Esophagus (tissue), 2 donors: ENCODE data around the gene GRIN2C. TPM values are rescaled to one million over a fixed set of nuclear protein-coding genes. Genes with fewer than 3 reads are reported as not detected.

ENCODE experiments used
- H3K27ac ChIP-seq, 2 donors: one replicate each; pipeline ENCODE4 v1.5.1; 2013; ENCODE audit warnings: low read depth in 2 of 2, mild to moderate bottlenecking in 2 of 2, inconsistent platforms in 1 of 2, low read length in 1 of 2, moderate library complexity in 1 of 2
- H3K27me3 ChIP-seq, 2 donors: one replicate each; pipeline ENCODE4 v1.6.1; 2013; ENCODE audit warnings: low read length in 2 of 2, control low read depth in 1 of 2, mild to moderate bottlenecking in 1 of 2; ENCODE audit not compliant: insufficient read depth in 2 of 2, control insufficient read depth in 1 of 2
- H3K36me3 ChIP-seq, 2 donors: one replicate each; pipeline ENCODE4 v1.6.1; 2013; ENCODE audit warnings: low read length in 1 of 2; ENCODE audit not compliant: control insufficient read depth in 2 of 2, insufficient read depth in 2 of 2
- H3K4me1 ChIP-seq, 2 donors: one replicate each; pipeline ENCODE4 v1.6.1; 2013; ENCODE audit warnings: low read length in 1 of 2; ENCODE audit not compliant: control insufficient read depth in 2 of 2, insufficient read depth in 2 of 2
- H3K4me3 ChIP-seq, 2 donors: one replicate each; pipeline ENCODE4 v1.5.1; 2013; ENCODE audit warnings: low read length in 2 of 2, mild to moderate bottlenecking in 2 of 2, low read depth in 1 of 2, moderate library complexity in 1 of 2
- H3K9me3 ChIP-seq, 2 donors: one replicate each; pipeline ENCODE4 v1.6.1; 2013; ENCODE audit warnings: mild to moderate bottlenecking in 2 of 2, low read depth in 1 of 2, low read length in 1 of 2, moderate library complexity in 1 of 2; ENCODE audit not compliant: control insufficient read depth in 2 of 2, insufficient read depth in 1 of 2
- WGBS, 2 donors: extraction: QIAGEN DNeasy Blood & Tissue Kit; methylation state at CpG; one replicate each; pipeline ENCODE4 v1.1.7; 2013; 5-methylcytosine and 5-hydroxymethylcytosine counted together
- polyA plus RNA-seq, 2 donors: library from polyadenylated mRNA; stranded (reverse); fragments of 200-250 nt; gene quantifications; one replicate each; pipeline ENCODE4 v1.2.3, GENCODE V29; 2013
- donor health status: healthy with polysubstance abuse.
- donor health status: Bipolar disorder and iron deficiency.

GRIN2C gene
- polyA plus RNA-seq, 2 donors: 0.08 to 0.10 TPM

- no peaks in the 10 kb centered on the region for H3K9me3 ChIP-seq
- no peak overlapping the region for H3K27ac ChIP-seq
- peaks cover 0 to under 1% of the 10 kb centered on the region in 2 donors for H3K4me1 ChIP-seq
- H3K27me3 ChIP-seq: no peaks in the 10 kb centered on the region
- peaks cover 29 to 43% of the 10 kb centered on the region in 2 donors for H3K36me3 ChIP-seq
- H3K4me3 ChIP-seq: no peak overlapping the region
- 91% methylated on average over 6 of the region's 6 CpGs for WGBS, 2 donors
Measured at GRCh38 chr17:74796866-74797265, 62.8 kb downstream of the GRIN2C start.

GRCh38 chr17:74796211-74796610 is 63.5 kb downstream of the GRIN2C start:
- H3K27ac ChIP-seq: no peak overlapping the region
- H3K36me3 ChIP-seq: peaks cover 29 to 39% of the 10 kb centered on the region in 2 donors
- no peaks in the 10 kb centered on the region for H3K9me3 ChIP-seq
- H3K4me3 ChIP-seq: no peak overlapping the region
- 86 to 87% methylated on average over 4 of the region's 4 CpGs for WGBS, 2 donors
- no peaks in the 10 kb centered on the region for H3K27me3 ChIP-seq
- H3K4me1 ChIP-seq: no peaks in the 10 kb centered on the region

- no peaks in the 10 kb centered on the region for H3K4me1 ChIP-seq
- H3K9me3 ChIP-seq: no peaks in the 10 kb centered on the region
- H3K27me3 ChIP-seq: no peaks in the 10 kb centered on the region
- no peak overlapping the region for H3K27ac ChIP-seq
- WGBS, 2 donors: 90 to 92% methylated on average over 18 of the region's 18 CpGs
- peaks cover 32 to 34% of the 10 kb centered on the region in 2 donors for H3K36me3 ChIP-seq
- H3K4me3 ChIP-seq: no peak overlapping the region
Measured at GRCh38 chr17:74795327-74796020, 64.2 kb downstream of the GRIN2C start.

GRCh38 chr17:74792586-74793105 is 67.0 kb downstream of the GRIN2C start:
- no peak overlapping the region for H3K27ac ChIP-seq
- no peaks in the 10 kb centered on the region for H3K27me3 ChIP-seq
- no peak overlapping the region for H3K4me3 ChIP-seq
- 89 to 92% methylated on average over 12 of the region's 12 CpGs for WGBS, 2 donors
- peaks cover 0 to 3% of the 10 kb centered on the region in 2 donors for H3K4me1 ChIP-seq
- H3K9me3 ChIP-seq: no peaks in the 10 kb centered on the region
- peaks cover 22 to 26% of the 10 kb centered on the region in 2 donors for H3K36me3 ChIP-seq

Other genes starting within 250 kb of the GRIN2C start
- under 1 TPM; 0.02 to 0.12 TPM for gene CD300E, start 236.1 kb downstream of the GRIN2C start, polyA plus RNA-seq
- gene CD300LF, start 147.0 kb downstream of the GRIN2C start, polyA plus RNA-seq: under 1 TPM; 0.04 to 0.14 TPM
- under 1 TPM; 0.66 to 0.86 TPM for gene RAB37, start 122.6 kb downstream of the GRIN2C start, polyA plus RNA-seq
- 100 to 1,000 TPM; 108 to 224 TPM for gene NHERF1, start 111.3 kb downstream of the GRIN2C start, polyA plus RNA-seq
- gene NAT9, start 83.5 kb downstream of the GRIN2C start, polyA plus RNA-seq: 10 to 100 TPM; 19.7 to 25.6 TPM
- 10 to 100 TPM; 13.4 to 28.9 TPM for gene FDXR, start 13.1 kb upstream of the GRIN2C start, polyA plus RNA-seq
- gene FADS6, start 33.7 kb upstream of the GRIN2C start, polyA plus RNA-seq: 1 to 10 TPM; 1.8 to 2.6 TPM
- gene USH1G, start 63.4 kb upstream of the GRIN2C start, polyA plus RNA-seq: 10 to 100 TPM in 1 of 2 donors, 1 to 10 TPM in 1; 6.0 to 11.9 TPM
- gene OTOP2, start 64.4 kb upstream of the GRIN2C start, polyA plus RNA-seq: under 1 TPM; 0.61 to 0.77 TPM
- gene OTOP3, start 76.0 kb upstream of the GRIN2C start, polyA plus RNA-seq: 10 to 100 TPM; 11.2 to 16.1 TPM
- gene HID1, start 112.9 kb upstream of the GRIN2C start, polyA plus RNA-seq: 1 to 10 TPM; 2.7 to 6.6 TPM
- 1 to 10 TPM; 3.6 to 4.3 TPM for gene CDR2L, start 127.7 kb upstream of the GRIN2C start, polyA plus RNA-seq
- gene MRPL58, start 152.8 kb upstream of the GRIN2C start, polyA plus RNA-seq: 10 to 100 TPM; 31.8 to 42.4 TPM
- 100 to 1,000 TPM; 465 to 697 TPM for gene ATP5PD, start 187.1 kb upstream of the GRIN2C start, polyA plus RNA-seq
- 10 to 100 TPM in 1 of 2 donors, 1 to 10 TPM in 1; 10.0 to 11.5 TPM for gene KCTD2, start 187.3 kb upstream of the GRIN2C start, polyA plus RNA-seq
- 1 to 10 TPM; 8.7 to 10.0 TPM for gene SLC16A5, start 228.1 kb upstream of the GRIN2C start, polyA plus RNA-seq